ENCODE data around the gene ZC3H4. TPM values are rescaled to one million over a fixed set of nuclear protein-coding genes. Genes with fewer than 3 reads are reported as not detected.

ZC3H4 gene
- total RNA-seq, 1 experiment from 2014 or later, result 73.0 TPM

GRCh38 chr19:47074621-47075020, 39.0 kb downstream of the ZC3H4 start:
- no peaks in the 10 kb centered on the region for H3K9me3 Mint-ChIP-seq (ENCODE audit: low read depth, unreplicated experiment)
- no peak for DNase-seq
- no peak overlapping the region for H3K4me3 Mint-ChIP-seq (ENCODE audit: low read depth, unreplicated experiment)
- CTCF ChIA-PET, result interaction anchor here (0.5 kb wide), 1 partner anchor 51 kb away, joined by 6 read pairs; no protein-coding TSS in a partner anchor
- BruUV-seq (replicated peaks), result no TSS peak
- no peak for TF ChIP-seq CTCF (IDR thresholded peaks at IDR 0.05; ENCODE audit: unreplicated experiment)
- intact Hi-C loops (cut with micrococcal nuclease; ENCODE audit: unreplicated experiment), result no loop called here
- H3K27me3 Mint-ChIP-seq (ENCODE audit: unreplicated experiment), result no peaks in the 10 kb centered on the region
- H3K4me1 Mint-ChIP-seq (ENCODE audit: low read depth, unreplicated experiment), result no peaks in the 10 kb centered on the region
- no peak overlapping the region for H3K27ac Mint-ChIP-seq (ENCODE audit: unreplicated experiment)
- peaks cover 84% of the 10 kb centered on the region for H3K36me3 Mint-ChIP-seq (ENCODE audit: insufficient read depth, unreplicated experiment)

- intact Hi-C loops (cut with micrococcal nuclease; ENCODE audit: unreplicated experiment), result no loop called here
- Mint-ChIP-seq H3K27me3 (ENCODE audit: unreplicated experiment) (no peaks in the 10 kb centered on the region), H3K27ac (ENCODE audit: unreplicated experiment) (no peak overlapping the region), H3K4me3 (ENCODE audit: low read depth, unreplicated experiment) (no peak overlapping the region), H3K4me1 (ENCODE audit: low read depth, unreplicated experiment) (no peaks in the 10 kb centered on the region), H3K9me3 (ENCODE audit: low read depth, unreplicated experiment) (no peaks in the 10 kb centered on the region), H3K36me3 (ENCODE audit: insufficient read depth, unreplicated experiment) (peaks cover 84% of the 10 kb centered on the region)
- no TSS peak for BruUV-seq (replicated peaks)
- CTCF ChIA-PET, result no interaction called here
- DNase-seq, result no peak
- TF ChIP-seq CTCF (IDR thresholded peaks at IDR 0.05; ENCODE audit: unreplicated experiment), result no peak
Observed at GRCh38 chr19:47073574-47073973, 40.0 kb downstream of the ZC3H4 start.

GRCh38 chr19:47072323-47072722, 41.3 kb downstream of the ZC3H4 start:
- TF ChIP-seq CTCF (IDR thresholded peaks at IDR 0.05; ENCODE audit: unreplicated experiment), result no peak
- H3K9me3 Mint-ChIP-seq (ENCODE audit: low read depth, unreplicated experiment), result no peaks in the 10 kb centered on the region
- H3K4me1 Mint-ChIP-seq (ENCODE audit: low read depth, unreplicated experiment), result no peaks in the 10 kb centered on the region
- no TSS peak for BruUV-seq (replicated peaks)
- intact Hi-C loops (cut with micrococcal nuclease; ENCODE audit: unreplicated experiment), result no loop called here
- no peak overlapping the region for H3K4me3 Mint-ChIP-seq (ENCODE audit: low read depth, unreplicated experiment)
- H3K27me3 Mint-ChIP-seq (ENCODE audit: unreplicated experiment), result no peaks in the 10 kb centered on the region
- CTCF ChIA-PET, result no interaction called here
- H3K36me3 Mint-ChIP-seq (ENCODE audit: insufficient read depth, unreplicated experiment), result peaks cover 78% of the 10 kb centered on the region
- DNase-seq, result no peak
- H3K27ac Mint-ChIP-seq (ENCODE audit: unreplicated experiment), result no peak overlapping the region

GRCh38 chr19:47071731-47072130, 41.8 kb downstream of the ZC3H4 start:
- BruUV-seq (replicated peaks), result no TSS peak
- Mint-ChIP-seq H3K27ac (ENCODE audit: unreplicated experiment) (no peak overlapping the region), H3K36me3 (ENCODE audit: insufficient read depth, unreplicated experiment) (peaks cover 75% of the 10 kb centered on the region), H3K9me3 (ENCODE audit: low read depth, unreplicated experiment) (no peaks in the 10 kb centered on the region), H3K4me1 (ENCODE audit: low read depth, unreplicated experiment) (no peaks in the 10 kb centered on the region), H3K27me3 (ENCODE audit: unreplicated experiment) (no peaks in the 10 kb centered on the region), H3K4me3 (ENCODE audit: low read depth, unreplicated experiment) (no peak overlapping the region)
- intact Hi-C loops (cut with micrococcal nuclease; ENCODE audit: unreplicated experiment), result no loop called here
- no peak for TF ChIP-seq CTCF (IDR thresholded peaks at IDR 0.05; ENCODE audit: unreplicated experiment)
- CTCF ChIA-PET, result no interaction called here
- DNase-seq, result no peak
